ENCODE results near the gene RAB44.
"Not testable (repeated sequence)": the region's sequence is repeated elsewhere in the genome, so short reads cannot be mapped to it uniquely, and the experiment has no call there.

The RAB44 gene, protein sequence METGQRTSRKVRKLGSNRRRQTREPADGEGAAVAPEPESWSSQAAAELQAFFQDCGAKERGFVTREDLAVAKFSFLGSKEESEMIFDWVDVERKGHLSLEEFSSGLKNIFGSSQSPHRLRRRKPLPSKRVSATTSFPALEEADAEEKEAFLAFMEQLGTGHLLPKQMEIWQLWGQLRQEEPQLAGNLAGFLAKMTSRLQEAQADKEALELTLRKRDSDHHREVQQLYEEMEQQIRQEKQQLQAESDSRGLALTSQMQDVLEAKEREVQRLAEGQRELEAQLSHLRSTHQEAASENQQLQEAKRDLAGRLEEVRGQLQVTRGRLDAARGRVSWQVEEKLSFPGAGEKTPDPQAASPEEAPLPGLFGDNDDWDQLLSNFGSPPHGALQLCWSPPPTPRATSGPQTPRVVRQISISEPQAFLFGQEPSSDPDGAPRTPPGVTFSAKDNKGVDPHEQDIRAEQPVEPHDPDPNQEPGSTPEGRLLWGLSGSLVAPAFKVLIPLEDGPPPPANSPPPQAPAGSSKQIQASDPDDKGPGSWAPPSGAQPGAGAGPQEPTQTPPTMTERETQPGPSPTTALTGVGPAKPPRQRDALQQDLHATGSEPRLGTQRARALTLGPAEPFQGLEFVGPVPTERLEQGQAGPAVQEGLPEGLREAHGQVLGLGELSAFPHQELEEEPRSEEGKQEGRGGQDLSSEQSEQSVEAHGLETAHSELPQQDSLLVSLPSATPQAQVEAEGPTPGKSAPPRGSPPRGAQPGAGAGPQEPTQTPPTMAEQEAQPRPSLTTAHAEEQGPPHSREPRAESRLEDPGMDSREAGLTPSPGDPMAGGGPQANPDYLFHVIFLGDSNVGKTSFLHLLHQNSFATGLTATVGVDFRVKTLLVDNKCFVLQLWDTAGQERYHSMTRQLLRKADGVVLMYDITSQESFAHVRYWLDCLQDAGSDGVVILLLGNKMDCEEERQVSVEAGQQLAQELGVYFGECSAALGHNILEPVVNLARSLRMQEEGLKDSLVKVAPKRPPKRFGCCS

GRCh38 chr6:36697481-36697903 lies at the start of gene RAB44:
RAB44 (plus strand) TSS chr6:36697826; CDS start chr6:36704236, 6,410 bp downstream.
- DNase-seq, result no peak

GRCh38 chr6:36649086-36649485 lies 48.5 kb upstream of the RAB44 start:
- DNase-seq, result no peak

GRCh38 chr6:36649701-36650484 lies 47.7 kb upstream of the RAB44 start:
- DNase-seq, result no peak

GRCh38 chr6:36650848-36651478 lies 46.7 kb upstream of the RAB44 start:
- DNase-seq, result no peak

GRCh38 chr6:36651659-36652379 lies 45.8 kb upstream of the RAB44 start:
- DNase-seq, result no peak

DNA sequence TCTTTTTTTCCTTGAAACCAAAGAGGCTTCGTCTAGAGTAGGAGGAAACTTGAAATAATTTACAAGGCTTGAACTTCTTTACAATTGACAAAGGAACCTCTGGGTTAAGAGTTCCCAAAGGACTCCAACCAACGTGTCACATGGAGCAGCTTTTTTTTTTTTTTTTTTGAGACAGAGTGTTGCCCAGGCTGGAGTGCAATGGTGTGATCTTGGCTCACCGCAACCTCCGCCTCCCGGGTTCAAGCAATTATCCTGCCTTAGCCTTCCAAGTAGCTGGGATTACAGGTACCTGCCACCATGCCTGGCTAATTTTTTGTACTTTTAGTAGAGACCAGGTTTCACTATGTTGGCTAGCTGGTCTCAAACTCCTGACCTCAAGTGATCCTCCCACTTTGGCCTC lies 43.2 kb upstream of the RAB44 start:
- DNase-seq, result not testable (repeated sequence)

DNA sequence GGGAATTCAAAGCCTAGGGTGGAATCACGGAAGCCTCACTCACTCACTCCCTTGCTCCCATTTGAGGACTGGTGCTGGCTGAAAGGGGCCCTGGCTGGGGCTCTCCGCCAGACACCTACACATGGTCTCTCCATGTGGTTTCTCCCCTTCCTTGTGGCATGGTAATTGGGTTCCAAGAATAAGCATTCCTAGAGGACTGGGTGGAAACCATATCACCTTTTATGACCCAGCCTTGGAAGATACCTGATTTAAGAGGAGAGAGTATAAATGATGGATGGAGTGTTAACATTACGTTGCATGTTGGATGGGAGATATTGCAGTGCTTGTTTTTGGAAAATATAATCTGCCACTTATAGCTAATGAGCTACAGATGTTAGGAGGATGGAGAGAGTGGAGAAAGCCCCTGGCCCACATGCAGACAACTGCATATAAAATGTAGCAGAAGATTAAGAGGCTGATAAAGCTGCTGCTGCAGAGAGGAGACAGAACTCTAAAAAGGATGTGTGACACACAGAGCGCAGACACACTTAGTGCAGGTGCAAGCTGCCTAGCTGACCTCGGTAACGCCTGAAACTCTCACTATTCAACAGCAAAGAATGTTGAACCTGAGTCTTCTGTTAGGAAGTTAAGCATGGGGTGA lies 42.4 kb upstream of the RAB44 start:
- no peak for DNase-seq

GRCh38 chr6:36656441-36656840 lies 41.2 kb upstream of the RAB44 start:
- DNase-seq, result no peak

DNA sequence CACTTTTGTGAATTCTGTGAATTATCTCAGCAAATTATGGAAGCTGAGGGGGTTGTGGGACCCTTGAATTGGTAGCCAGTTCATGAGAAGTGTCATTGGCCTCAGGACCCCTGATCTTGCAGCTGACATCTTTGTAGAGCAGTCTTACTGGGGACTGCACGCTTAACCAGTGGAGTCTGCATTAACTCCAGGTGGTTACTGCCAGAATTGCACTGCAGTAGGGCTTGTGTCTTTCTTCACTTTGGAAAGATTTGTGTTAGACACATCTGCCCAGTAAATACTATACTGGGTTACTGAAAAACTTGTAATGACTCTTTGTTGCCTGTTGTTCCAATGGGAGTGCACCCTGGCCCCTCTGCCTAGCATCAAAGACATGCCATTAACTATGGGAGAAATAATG lies 40.4 kb upstream of the RAB44 start:
- no peak for DNase-seq

DNA sequence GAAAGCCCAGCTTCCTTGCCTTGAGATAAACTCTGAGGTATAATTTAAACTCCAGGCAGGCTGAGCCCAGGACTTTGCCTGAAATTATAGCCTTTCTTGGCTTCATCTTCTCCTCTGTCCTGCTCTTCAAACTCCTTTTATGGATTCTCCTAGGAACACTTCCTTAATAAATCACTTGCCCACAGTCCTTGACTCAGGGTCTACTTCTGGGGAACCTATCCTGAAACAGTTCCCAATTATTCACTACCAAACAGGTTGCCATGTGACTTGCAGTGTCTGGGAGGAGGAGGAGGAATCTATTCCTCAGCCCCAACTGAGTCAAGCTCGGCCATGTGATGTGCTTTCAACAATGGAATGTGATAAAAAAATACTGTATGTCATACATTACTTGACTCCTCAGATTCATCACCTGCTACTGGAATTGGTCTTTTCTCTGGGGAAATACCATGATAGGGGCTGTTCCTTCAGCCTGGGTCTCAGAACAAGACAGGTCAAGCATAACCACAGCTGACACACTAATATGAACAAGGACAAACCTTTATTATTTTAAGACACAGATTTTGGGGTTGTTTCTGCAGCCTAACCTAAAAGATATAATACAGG lies 39.6 kb upstream of the RAB44 start:
- peak; percentile 20 for DNase-seq

DNA sequence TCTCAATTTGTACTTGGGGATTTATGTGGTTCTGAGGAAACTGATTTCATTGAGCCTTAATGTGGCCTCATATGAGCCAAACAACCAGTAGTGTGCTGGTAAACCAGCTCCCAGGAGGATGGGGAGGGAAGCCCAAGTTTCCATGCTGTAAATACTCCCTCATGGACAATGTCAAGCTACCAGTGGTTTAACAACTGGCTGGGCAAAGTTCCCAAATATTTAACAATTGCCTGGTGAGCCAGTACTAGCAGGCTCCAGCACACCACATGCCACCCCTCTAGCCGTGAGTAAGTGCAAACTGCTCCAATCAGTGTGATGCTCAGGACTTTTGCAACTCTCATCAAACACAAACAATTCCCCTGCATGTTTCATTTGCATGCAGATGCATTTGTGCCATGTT lies 38.4 kb upstream of the RAB44 start:
- DNase-seq, result peak; percentile 25

- no peak for DNase-seq
Observed at GRCh38 chr6:36660771-36661471, 36.7 kb upstream of the RAB44 start.

- no peak for DNase-seq
Observed at GRCh38 chr6:36662380-36662779, 35.2 kb upstream of the RAB44 start.

DNA sequence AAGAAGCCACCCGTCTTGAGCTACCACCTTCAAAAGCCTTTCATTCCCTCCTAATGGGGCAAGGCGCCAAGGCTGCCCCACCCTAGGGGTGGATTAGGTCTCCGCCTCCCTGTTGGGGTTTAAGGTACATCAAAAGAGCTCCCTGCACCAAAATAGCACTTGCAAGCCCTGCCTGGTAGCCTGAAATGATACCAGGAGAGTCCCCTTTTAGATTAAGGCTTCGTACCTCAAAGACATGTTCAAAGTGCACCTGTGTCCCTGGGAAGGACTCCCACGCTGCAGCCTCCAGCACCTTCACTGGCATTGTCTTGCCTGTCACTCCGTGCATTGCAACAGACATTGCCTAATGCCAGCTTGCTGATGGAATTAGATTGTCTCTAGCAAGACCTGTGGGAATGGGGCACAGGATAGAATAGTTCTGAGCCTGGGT lies 34.8 kb upstream of the RAB44 start:
- no peak for DNase-seq

GRCh38 chr6:36663504-36664446 lies 33.9 kb upstream of the RAB44 start:
- DNase-seq, result no peak

DNA sequence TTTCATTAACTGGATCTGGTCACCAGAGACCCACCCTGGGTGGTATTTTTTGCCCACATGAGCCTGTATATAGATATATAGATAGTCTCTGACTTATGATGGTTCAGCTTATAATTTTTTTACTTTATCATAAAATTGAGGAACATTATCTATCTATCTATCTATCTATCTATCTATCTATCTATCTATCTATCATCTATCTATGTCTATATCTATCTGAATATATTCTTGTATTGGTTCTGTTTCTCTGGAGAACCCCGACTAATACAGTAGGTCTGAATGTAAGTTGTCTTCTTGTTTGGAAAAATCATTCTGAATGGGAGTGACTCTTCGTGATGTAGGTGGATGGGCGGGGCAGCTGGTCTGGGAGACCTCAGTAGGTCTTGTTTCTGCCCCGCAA lies 32.4 kb upstream of the RAB44 start:
- no peak for DNase-seq

GRCh38 chr6:36666287-36666686 lies 31.3 kb upstream of the RAB44 start:
- no peak for DNase-seq

- peak; percentile 76 for DNase-seq
Observed at GRCh38 chr6:36666826-36667591, 30.6 kb upstream of the RAB44 start.

Data from T1000 (cell line).